Fibroblast of the aortic adventitia (primary cell): Measurements from ENCODE around the gene CIB4. TPM values are rescaled to one million over a fixed set of nuclear protein-coding genes. Genes with fewer than 3 reads are reported as not detected.

Experiments
- DNase-seq: peaks from one replicate; pipeline ENCODE4 v3.0.0-alpha.2; 2010; ENCODE audit warnings: low read depth
- H3K4me3 ChIP-seq: 2 replicates; pipeline ENCODE4 v1.5.1; 2011; ENCODE audit warnings: low read depth, mild to moderate bottlenecking, control low read depth, low read length, moderate library complexity
- total RNA-seq: library from RNA; depleted of rRNA; stranded (reverse); fragments of >200 nt; gene quantifications from 2 replicates; pipeline ENCODE4 v1.2.3, GENCODE V29; 2012; ENCODE audit warnings: low replicate concordance
- TF ChIP-seq, protein P1 (sequence below): IDR thresholded peaks from 2 replicates; pipeline ENCODE4 v1.5.1; 2011; ENCODE audit warnings: mild to moderate bottlenecking, low read length, control low read depth, inconsistent platforms; ENCODE audit not compliant: insufficient read depth

The CIB4 gene
- total RNA-seq, 1 donor: not detected

- H3K4me3 ChIP-seq: no peak overlapping the region
- TF ChIP-seq, protein P1, sequence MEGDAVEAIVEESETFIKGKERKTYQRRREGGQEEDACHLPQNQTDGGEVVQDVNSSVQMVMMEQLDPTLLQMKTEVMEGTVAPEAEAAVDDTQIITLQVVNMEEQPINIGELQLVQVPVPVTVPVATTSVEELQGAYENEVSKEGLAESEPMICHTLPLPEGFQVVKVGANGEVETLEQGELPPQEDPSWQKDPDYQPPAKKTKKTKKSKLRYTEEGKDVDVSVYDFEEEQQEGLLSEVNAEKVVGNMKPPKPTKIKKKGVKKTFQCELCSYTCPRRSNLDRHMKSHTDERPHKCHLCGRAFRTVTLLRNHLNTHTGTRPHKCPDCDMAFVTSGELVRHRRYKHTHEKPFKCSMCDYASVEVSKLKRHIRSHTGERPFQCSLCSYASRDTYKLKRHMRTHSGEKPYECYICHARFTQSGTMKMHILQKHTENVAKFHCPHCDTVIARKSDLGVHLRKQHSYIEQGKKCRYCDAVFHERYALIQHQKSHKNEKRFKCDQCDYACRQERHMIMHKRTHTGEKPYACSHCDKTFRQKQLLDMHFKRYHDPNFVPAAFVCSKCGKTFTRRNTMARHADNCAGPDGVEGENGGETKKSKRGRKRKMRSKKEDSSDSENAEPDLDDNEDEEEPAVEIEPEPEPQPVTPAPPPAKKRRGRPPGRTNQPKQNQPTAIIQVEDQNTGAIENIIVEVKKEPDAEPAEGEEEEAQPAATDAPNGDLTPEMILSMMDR: no peak
- no peak for DNase-seq
Observed at GRCh38 chr2:26682155-26682554, 41.0 kb upstream of the CIB4 start.

DNA sequence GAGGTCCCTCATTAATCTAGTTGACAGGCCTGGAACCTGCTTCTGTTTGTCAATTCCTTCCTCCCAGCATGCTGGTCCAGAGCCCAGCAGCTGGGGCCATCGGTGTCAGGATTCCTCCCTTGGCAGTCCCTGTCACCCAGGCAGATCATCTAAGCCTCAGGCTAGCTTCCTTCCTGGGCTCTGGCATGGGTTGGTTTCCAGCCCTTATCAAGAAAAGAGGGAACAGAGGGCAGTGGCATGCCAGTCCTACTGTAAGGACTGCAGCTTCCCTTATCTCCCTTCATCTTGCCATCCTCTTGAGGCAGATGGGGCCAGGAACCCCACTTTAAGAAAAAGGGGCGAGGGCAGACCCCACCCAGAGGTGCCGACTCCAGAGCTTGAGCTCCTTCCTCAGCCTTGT is 40.5 kb upstream of the CIB4 start:
- DNase-seq: no peak
- H3K4me3 ChIP-seq: no peak overlapping the region

GRCh38 chr2:26679867-26680266 is 38.7 kb upstream of the CIB4 start:
- no peak overlapping the region for H3K4me3 ChIP-seq
- no peak for DNase-seq
- TF ChIP-seq, protein P1: no peak

More for the DNA sequence above, 40.5 kb upstream of the CIB4 start:
- TF ChIP-seq, protein P1: no peak

DNA sequence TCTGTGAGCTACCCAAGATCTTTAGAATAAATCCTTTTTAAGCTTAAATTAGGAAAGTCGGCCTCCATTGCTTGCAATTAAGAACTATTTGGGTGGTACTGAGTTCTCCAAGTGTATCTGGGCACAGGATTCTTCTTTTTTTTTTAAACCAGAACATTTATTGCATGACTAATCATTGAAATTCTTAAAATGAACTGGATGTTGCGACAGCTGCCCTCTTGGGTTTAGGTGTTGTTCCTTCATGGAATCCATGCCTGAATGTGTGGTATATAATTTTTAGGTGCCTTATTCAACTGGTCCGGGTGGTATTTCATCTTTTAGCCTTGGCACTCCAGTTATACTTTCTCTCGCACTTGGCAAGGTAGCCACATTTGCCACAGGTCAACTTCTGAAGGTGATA is 36.9 kb upstream of the CIB4 start:
- no peak overlapping the region for H3K4me3 ChIP-seq
- DNase-seq: peak; percentile 33
- TF ChIP-seq, protein P1: no peak

- no peak overlapping the region for H3K4me3 ChIP-seq
- TF ChIP-seq, protein P1: no peak
- DNase-seq: no peak
Observed at GRCh38 chr2:26675651-26676255, 34.6 kb upstream of the CIB4 start.

- DNase-seq: no peak
- H3K4me3 ChIP-seq: no peak overlapping the region
- TF ChIP-seq, protein P1: no peak
Observed at GRCh38 chr2:26674771-26675170, 33.6 kb upstream of the CIB4 start.
